SIG-M5 treated with dmso at 0.1 percent for 504 hours (cell line): Measurements from ENCODE around the gene CCDC159.
"Not testable (repeated sequence)": the region's sequence is repeated elsewhere in the genome, so short reads cannot be mapped to it uniquely, and the experiment has no call there.

ENCODE experiments used
- DNase-seq: peaks from one replicate; lab custom pipeline; 2025; ENCODE audit not compliant: unreplicated experiment; lab: John Stamatoyannopoulos, UW

The CCDC159 gene

GRCh38 chr19:11364935-11365334 is 18.6 kb downstream of the CCDC159 start:
- no peak for DNase-seq

DNA sequence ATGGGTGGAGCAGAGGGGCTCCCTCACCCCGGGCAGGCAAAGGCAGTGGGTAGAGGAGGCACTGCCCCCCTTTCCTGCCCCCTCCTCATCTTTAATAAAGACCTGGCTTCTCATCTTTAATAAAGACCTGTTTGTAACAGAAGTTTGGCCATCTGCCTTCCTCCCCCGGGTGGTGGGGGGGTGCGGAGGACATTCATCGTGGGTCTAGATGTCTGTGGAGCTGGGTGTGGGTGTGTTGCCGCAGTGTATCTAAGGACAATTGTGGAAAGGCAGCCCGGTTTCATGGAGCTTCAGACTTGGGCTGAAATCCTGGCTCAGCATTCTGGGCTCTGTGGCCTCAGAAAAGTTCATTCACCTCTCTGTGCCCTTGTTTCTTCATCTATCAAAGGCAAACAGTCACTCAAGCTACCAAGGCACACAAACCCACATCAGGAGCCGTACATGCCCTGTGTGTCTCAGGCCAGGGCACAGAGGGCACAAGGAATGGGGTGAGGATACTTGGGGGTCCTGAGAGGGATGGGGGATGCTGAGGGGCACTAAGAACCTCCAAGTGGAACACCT is 19.3 kb downstream of the CCDC159 start:
- DNase-seq, result no peak

GRCh38 chr19:11367528-11367927 is 21.2 kb downstream of the CCDC159 start:
- DNase-seq, result no peak

DNA sequence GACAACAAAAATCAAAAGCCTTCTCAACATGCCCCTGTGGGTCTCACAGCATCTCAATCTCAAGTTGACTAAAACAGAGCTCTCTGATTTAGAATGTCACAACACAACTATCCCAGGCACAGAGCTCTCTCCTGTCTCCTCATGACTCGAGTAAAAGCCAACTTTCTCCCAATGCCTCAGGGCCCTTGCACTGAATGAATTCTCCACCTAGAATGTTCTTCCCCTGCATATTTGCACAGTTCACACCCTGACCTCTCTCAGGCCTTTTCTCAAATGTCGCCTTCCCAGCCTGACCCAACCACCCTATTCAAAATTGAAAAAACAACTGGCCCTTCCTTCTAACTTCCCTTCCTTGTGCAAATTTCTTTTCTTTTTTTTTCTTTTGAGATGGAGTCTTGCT is 24.4 kb downstream of the CCDC159 start:
- DNase-seq, result no peak

GRCh38 chr19:11373166-11373884 is 27.0 kb downstream of the CCDC159 start:
- DNase-seq, result no peak

DNA sequence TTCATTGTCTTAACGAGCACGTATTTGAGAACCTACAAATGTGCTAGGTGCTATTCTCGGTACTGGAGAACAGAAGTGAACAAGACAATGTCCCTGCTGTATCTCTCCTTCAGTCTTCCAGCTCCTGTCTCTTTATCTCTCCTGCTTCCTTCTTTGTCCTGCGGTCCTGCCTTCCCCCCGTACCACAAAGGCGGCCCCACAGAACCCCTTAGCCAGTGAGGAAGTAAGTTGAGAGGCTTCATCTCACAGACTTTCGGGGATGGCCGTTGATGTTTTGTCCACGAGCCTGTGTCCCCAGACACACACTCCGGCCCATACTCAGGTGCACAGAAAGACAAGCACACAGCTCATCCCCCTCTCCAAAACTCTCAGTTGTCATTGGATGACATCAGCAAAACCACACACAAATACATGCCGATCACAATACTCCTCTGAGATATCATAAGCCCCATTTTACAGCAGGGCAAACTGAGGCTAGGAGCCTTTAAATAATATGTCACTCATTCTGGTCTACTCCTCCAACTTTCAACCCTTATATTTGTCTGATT is 27.6 kb downstream of the CCDC159 start:
- peak; percentile 53 for DNase-seq

GRCh38 chr19:11374433-11375142 is 28.3 kb downstream of the CCDC159 start, which contains the start of gene SWSAP1:
Gene SWSAP1 (plus strand): TSS chr19:11374666. CDS start chr19:11374681, 15 bp downstream.
- DNase-seq, result peak; percentile 99

- DNase-seq, result peak; percentile 71
These were observed 29.0 kb downstream of the CCDC159 start for GRCh38 chr19:11375143-11375948.

DNA sequence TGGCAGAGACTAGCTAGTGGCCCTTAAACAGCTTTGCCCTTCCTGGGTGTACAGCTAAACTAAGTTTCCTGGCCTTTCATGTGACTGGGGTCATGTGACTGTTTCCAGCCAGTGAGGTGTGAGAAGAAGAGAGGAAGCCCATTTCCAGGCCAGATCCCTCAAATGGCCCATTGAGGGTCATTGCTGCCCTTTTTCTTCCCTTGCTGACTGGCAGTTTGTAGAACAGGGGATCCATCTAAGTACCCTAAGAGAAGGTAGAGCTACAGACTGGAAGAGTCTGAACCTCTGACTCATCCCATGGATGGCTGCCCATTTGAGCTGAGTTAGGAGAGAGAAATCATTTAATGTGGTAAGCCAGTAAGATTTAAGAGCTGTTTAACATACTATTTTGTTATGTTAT is 30.9 kb downstream of the CCDC159 start:
- peak; percentile 29 for DNase-seq

DNA sequence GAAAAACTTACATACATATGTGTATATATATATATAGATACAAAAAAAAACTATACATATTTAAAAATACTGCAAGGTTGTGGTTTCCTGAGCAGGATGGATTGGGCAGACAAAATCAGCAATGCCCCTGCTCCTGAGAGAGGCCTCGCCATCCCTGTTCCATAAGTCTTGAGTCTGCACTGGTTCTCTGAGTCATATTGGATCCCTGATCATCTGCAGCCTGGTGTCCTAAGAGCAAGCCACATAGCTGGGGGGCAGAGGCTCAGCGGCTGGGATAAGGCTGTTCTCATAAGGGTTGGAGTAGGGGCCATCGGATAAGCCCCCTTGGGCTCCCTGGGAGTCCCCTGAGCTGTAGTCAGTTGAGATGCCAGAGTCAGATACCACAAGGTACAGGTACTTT is 31.4 kb downstream of the CCDC159 start:
- no peak for DNase-seq

GRCh38 chr19:11378319-11379189 is 32.2 kb downstream of the CCDC159 start:
- DNase-seq, result peak; percentile 23

GRCh38 chr19:11379269-11379845 is 33.0 kb downstream of the CCDC159 start:
- DNase-seq, result not testable (repeated sequence)

GRCh38 chr19:11379857-11380350 is 33.6 kb downstream of the CCDC159 start:
- DNase-seq, result no peak

DNA sequence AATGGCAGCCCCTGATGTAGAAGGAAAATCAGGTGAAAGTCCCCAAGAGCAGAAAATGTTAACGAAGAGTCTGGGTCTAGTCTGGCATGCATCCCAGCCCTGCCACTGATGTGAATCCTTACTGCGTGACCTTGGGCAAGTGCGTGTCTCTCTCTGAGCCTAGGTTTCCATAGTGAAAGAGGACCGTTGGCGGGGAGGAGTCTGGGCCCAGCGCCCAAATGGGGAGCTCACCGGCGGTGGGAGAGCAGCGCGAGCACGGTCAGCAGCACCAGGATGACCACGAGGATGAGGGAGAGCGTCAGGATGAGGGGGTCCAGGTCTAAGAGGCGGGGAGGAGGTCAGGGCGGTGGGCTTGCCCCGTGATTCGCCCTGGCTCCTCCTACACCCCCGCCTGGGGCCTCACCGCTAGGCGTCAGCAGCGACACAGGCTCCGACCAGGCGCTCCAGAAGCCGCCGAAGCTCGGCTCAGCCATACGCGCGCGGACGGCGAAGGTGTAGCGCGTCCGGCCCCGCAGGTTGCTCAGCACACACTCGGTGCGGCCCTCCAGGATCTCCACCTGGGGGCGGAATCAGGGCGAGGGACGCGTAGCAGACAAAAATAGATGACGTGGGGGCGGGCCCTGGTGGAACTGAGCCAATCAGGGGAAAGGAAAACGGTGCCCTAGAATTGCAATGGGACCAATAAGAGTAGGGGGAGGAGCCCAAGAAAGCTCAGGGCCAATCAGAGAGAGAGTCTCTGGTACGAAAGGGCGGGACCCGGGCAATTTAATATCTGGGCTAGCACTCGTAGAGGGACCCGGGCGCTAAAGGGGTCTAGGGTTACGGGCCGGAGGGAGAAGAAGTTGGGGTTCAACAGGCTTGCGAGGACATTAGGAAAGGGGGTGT is 34.6 kb downstream of the CCDC159 start:
- DNase-seq, result peak; percentile 99

DNA sequence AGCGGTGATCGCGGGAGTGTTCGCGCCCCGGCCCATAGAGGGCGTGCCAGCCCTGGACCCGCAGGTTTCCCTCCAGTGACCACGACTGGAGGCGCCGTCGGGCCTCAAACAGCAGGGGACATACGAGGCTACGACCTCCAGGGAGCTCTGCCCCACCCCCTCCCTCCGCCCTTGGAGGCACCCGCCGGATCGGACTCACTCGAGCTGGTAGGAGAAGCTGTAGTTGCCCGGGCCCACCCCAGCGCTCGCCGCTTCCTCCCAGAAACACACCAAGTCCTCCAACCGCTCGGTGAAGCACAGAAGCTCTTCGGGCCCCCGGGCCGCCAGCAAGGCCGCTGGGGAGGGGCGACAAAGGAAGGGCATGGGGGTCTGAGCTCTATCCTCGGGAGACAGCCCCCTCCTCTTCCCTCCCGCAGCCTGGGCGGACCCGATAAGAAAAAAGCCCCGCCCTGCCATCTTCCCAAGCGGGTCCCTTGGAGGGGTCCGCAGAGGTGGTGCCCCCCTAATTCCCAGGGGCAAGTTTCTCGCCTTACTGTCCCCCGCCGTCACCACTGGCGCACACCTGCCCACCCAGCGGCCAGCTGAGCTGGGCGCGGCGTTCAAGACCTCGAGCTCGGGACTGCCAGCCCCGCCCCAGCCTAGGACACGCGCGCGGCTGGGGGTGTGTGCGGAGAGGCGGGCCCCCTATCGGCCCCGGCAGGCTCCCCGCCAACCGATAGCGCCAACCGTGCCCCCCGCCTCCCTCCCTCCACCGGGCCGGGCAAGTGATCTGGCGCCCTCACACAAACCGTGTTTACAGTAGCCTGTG is 36.8 kb downstream of the CCDC159 start:
- DNase-seq, result peak; percentile 33

GRCh38 chr19:11383706-11384048 is 37.4 kb downstream of the CCDC159 start:
- DNase-seq, result no peak

DNA sequence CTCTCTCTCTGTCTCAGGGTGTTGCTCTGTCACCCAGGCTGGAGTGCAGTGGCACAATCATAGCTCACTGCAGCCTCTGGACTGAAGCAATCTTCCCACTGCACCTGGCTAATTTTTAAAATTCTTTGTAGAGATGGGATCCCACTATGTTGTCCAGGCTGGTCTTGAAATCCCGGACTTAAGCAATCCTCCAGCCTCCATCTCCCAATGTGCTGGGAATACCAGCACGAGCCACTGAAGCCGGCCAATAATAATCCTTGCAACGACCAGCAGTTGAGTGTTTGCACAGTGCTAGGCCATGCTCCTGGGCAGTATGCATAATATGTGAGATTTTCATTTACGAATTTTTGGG is 38.4 kb downstream of the CCDC159 start:
- no peak for DNase-seq
